ENCODE measurements around the gene EGFL7. TPM values are rescaled to one million over a fixed set of nuclear protein-coding genes. Genes with fewer than 3 reads are reported as not detected.

The EGFL7 gene
- total RNA-seq, 1 experiment from 2014 or later, result 0.08 TPM

GRCh38 chr9:136712690-136713544, 50.2 kb downstream of the EGFL7 start:
- Histone ChIP-seq H3K27ac (no peak overlapping the region), H3K9me3 (replicated peaks) (no peaks in the 10 kb centered on the region), H3K4me3 (no peak overlapping the region), H3K27me3 (replicated peaks) (peaks cover 21% of the 10 kb centered on the region), H3K36me3 (no peaks in the 10 kb centered on the region), H3K4me1 (replicated peaks) (no peaks in the 10 kb centered on the region)
- no peak for DNase-seq (ENCODE audit: low read depth in 1 of 2, low spot score in 2 of 2)

GRCh38 chr9:136713550-136713949, 50.8 kb downstream of the EGFL7 start:
- Histone ChIP-seq H3K4me1 (replicated peaks) (no peaks in the 10 kb centered on the region), H3K27ac (no peak overlapping the region), H3K36me3 (no peaks in the 10 kb centered on the region), H3K27me3 (replicated peaks) (peaks cover 21% of the 10 kb centered on the region), H3K9me3 (replicated peaks) (no peaks in the 10 kb centered on the region), H3K4me3 (no peak overlapping the region)
- no peak for DNase-seq (ENCODE audit: low read depth in 1 of 2, low spot score in 2 of 2)

- H3K4me1 ChIP-seq (replicated peaks), result no peaks in the 10 kb centered on the region
- H3K9me3 ChIP-seq (replicated peaks), result no peaks in the 10 kb centered on the region
- H3K4me3 ChIP-seq, result no peak overlapping the region
- no peaks in the 10 kb centered on the region for H3K36me3 ChIP-seq
- no peak for DNase-seq (ENCODE audit: low read depth in 1 of 2, low spot score in 2 of 2)
- no peak overlapping the region for H3K27ac ChIP-seq
- H3K27me3 ChIP-seq (replicated peaks), result peaks cover 21% of the 10 kb centered on the region
Observed at GRCh38 chr9:136714096-136714892, 51.6 kb downstream of the EGFL7 start.

- DNase-seq (ENCODE audit: low read depth in 1 of 2, low spot score in 2 of 2), result no peak
- peaks cover 21% of the 10 kb centered on the region for H3K27me3 ChIP-seq (replicated peaks)
- H3K4me1 ChIP-seq (replicated peaks), result no peaks in the 10 kb centered on the region
- H3K36me3 ChIP-seq, result no peaks in the 10 kb centered on the region
- H3K27ac ChIP-seq, result no peak overlapping the region
- H3K4me3 ChIP-seq, result no peak overlapping the region
- no peaks in the 10 kb centered on the region for H3K9me3 ChIP-seq (replicated peaks)
Observed at GRCh38 chr9:136714893-136715274, 52.2 kb downstream of the EGFL7 start.

GRCh38 chr9:136717399-136717798, 54.7 kb downstream of the EGFL7 start:
- H3K4me1 ChIP-seq (replicated peaks), result no peaks in the 10 kb centered on the region
- DNase-seq (ENCODE audit: low read depth in 1 of 2, low spot score in 2 of 2), result no peak

GRCh38 chr9:136718345-136719194, 55.9 kb downstream of the EGFL7 start:
- Histone ChIP-seq H3K9me3 (replicated peaks) (no peaks in the 10 kb centered on the region), H3K4me3 (no peak overlapping the region), H3K36me3 (peaks cover 16% of the 10 kb centered on the region), H3K27me3 (replicated peaks) (peaks cover 3% of the 10 kb centered on the region), H3K27ac (no peak overlapping the region), H3K4me1 (replicated peaks) (no peaks in the 10 kb centered on the region)
- no peak for DNase-seq (ENCODE audit: low read depth in 1 of 2, low spot score in 2 of 2)

More at GRCh38 chr9:136717399-136717798, 54.7 kb downstream of the EGFL7 start:
- no peak overlapping the region for H3K4me3 ChIP-seq
- H3K9me3 ChIP-seq (replicated peaks), result no peaks in the 10 kb centered on the region
- H3K27ac ChIP-seq, result no peak overlapping the region
- peaks cover 5% of the 10 kb centered on the region for H3K36me3 ChIP-seq
- H3K27me3 ChIP-seq (replicated peaks), result peaks cover 13% of the 10 kb centered on the region

GRCh38 chr9:136719195-136719880, 56.6 kb downstream of the EGFL7 start:
- DNase-seq (ENCODE audit: low read depth in 1 of 2, low spot score in 2 of 2), result no peak
- Histone ChIP-seq H3K27ac (no peak overlapping the region), H3K4me3 (no peak overlapping the region), H3K9me3 (replicated peaks) (no peaks in the 10 kb centered on the region), H3K27me3 (replicated peaks) (no peaks in the 10 kb centered on the region; the same call in 1 of the 2 replicates), H3K4me1 (replicated peaks) (no peaks in the 10 kb centered on the region), H3K36me3 (peaks cover 24% of the 10 kb centered on the region)

- Histone ChIP-seq H3K4me1 (replicated peaks) (no peaks in the 10 kb centered on the region), H3K27ac (no peak overlapping the region), H3K27me3 (replicated peaks) (no peaks in the 10 kb centered on the region; the same call in 1 of the 2 replicates), H3K4me3 (no peak overlapping the region), H3K9me3 (replicated peaks) (no peaks in the 10 kb centered on the region), H3K36me3 (peaks cover 34% of the 10 kb centered on the region)
- no peak for DNase-seq (ENCODE audit: low read depth in 1 of 2, low spot score in 2 of 2)
Observed at GRCh38 chr9:136720251-136720897, 57.7 kb downstream of the EGFL7 start.

- no peak for DNase-seq (ENCODE audit: low read depth in 1 of 2, low spot score in 2 of 2)
- Histone ChIP-seq H3K9me3 (replicated peaks) (no peaks in the 10 kb centered on the region), H3K36me3 (peaks cover 40% of the 10 kb centered on the region), H3K27me3 (replicated peaks) (no peaks in the 10 kb centered on the region; the same call in 1 of the 2 replicates), H3K27ac (no peak overlapping the region), H3K4me1 (replicated peaks) (peaks cover 1% of the 10 kb centered on the region), H3K4me3 (no peak overlapping the region)
Observed at GRCh38 chr9:136720898-136721338, 58.2 kb downstream of the EGFL7 start.

GRCh38 chr9:136721339-136722092, 58.8 kb downstream of the EGFL7 start:
- Histone ChIP-seq H3K9me3 (replicated peaks) (no peaks in the 10 kb centered on the region), H3K36me3 (peaks cover 46% of the 10 kb centered on the region), H3K27me3 (replicated peaks) (no peaks in the 10 kb centered on the region; the same call in 1 of the 2 replicates), H3K27ac (no peak overlapping the region), H3K4me3 (no peak overlapping the region), H3K4me1 (replicated peaks) (peaks cover 7% of the 10 kb centered on the region)
- DNase-seq (ENCODE audit: low read depth in 1 of 2, low spot score in 2 of 2), result no peak

Measured in SJSA1 (cell line).